Memory B cell (primary cell): Measurements from ENCODE around the gene SYNE3.
A peak's percentile ranks its signal among the peaks of the same experiment; 100 is the strongest.
"Not testable (repeated sequence)": the region's sequence is repeated elsewhere in the genome, so short reads cannot be mapped to it uniquely, and the experiment has no call there.

Experiments used
- ATAC-seq: fragments of 150-1000 bp; cut with Tn5 transposase; 2 replicates; pipeline ENCODE4 v1.10.0; 2021; ENCODE audit warnings: low read depth, mild to moderate bottlenecking, moderate library complexity
- DNase-seq, 2 donors: peaks; one replicate each; pipeline ENCODE4 v3.0.0; 2022; ENCODE audit warnings: low spot score in 2 of 2
- H3K27ac Mint-ChIP-seq: one replicate; pipeline ENCODE4 v1.8.0; 2022; ENCODE audit warnings: mild to moderate bottlenecking, moderate library complexity, mixed read lengths
- H3K27me3 Mint-ChIP-seq: one replicate; pipeline ENCODE4 v1.8.0; 2022; ENCODE audit warnings: mixed read lengths
- H3K36me3 Mint-ChIP-seq: one replicate; pipeline ENCODE4 v1.8.0; 2022; ENCODE audit warnings: mild to moderate bottlenecking, mixed read lengths
- H3K4me1 Mint-ChIP-seq: one replicate; pipeline ENCODE4 v1.8.0; 2022; ENCODE audit warnings: mixed read lengths
- H3K4me3 Mint-ChIP-seq: one replicate; pipeline ENCODE4 v1.8.0; 2022; ENCODE audit warnings: mild to moderate bottlenecking, moderate library complexity, mixed read lengths
- H3K9me3 Mint-ChIP-seq: one replicate; pipeline ENCODE4 v1.8.0; 2022; ENCODE audit warnings: mixed read lengths

Gene SYNE3

GRCh38 chr14:95510804-95511203 is 5.6 kb downstream of the SYNE3 start:
- ATAC-seq (no peak), DNase-seq (no peak)
- H3K4me1 Mint-ChIP-seq: peaks cover 49% of the 10 kb centered on the region
- H3K36me3 Mint-ChIP-seq: peaks cover 22% of the 10 kb centered on the region
- H3K9me3 Mint-ChIP-seq: no peaks in the 10 kb centered on the region
- H3K27me3 Mint-ChIP-seq: no peaks in the 10 kb centered on the region
- H3K4me3 Mint-ChIP-seq: no peak overlapping the region
- H3K27ac Mint-ChIP-seq: peak overlapping the region; percentile 20

DNA sequence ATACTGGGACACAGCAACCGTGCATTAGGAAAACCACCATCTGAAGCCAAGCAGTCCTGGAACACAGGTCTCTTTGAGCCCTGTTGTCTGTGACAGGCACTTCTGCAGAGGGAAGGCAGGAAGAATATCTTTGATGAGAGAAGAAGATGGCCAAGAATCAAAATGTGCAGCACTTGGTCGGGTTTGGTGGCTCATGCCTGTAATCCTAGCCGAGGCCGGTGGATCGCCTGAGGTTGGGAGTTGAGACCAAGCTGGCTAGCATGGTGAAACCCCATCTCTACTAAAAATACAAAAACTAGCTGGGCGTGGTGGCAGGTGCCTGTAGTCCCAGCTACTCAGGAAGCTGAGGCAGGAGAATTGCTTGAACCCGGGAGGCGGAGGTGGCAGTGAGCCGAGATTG is 6.1 kb downstream of the SYNE3 start:
- not testable (repeated sequence) for H3K4me3 Mint-ChIP-seq, H3K27ac Mint-ChIP-seq, H3K9me3 Mint-ChIP-seq, DNase-seq, H3K27me3 Mint-ChIP-seq, ATAC-seq
- Mint-ChIP-seq H3K4me1 (peaks cover 52% of the 10 kb centered on the region), H3K36me3 (peaks cover 24% of the 10 kb centered on the region)

- Mint-ChIP-seq H3K4me1 (peaks cover 56% of the 10 kb centered on the region), H3K36me3 (peaks cover 26% of the 10 kb centered on the region), H3K4me3 (no peak overlapping the region), H3K9me3 (no peaks in the 10 kb centered on the region), H3K27me3 (no peaks in the 10 kb centered on the region), H3K27ac (peak overlapping the region; percentile 62)
- ATAC-seq: no peak
- DNase-seq: no peak
These were observed 7.0 kb downstream of the SYNE3 start for GRCh38 chr14:95509495-95509894.

DNA sequence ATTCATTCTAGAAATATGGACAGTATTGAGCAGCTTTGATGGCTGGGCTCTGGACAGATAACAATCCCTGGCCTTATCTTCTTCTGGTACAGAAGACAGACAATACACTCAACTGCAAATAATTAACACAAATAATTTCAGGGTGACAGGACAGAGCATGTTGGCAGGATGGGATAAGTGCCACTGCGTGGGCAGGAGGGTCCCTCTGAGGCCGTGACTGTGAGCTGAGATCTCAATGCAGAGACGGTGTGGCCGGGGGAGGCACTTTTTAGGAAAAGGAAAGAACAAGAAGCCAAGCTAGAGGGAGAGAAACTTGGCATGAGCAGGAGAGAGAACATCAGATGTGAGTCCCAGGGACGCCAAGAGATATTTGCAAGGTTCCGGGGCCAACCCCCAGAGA is 8.1 kb downstream of the SYNE3 start:
- peak overlapping the region; percentile 19 for H3K27ac Mint-ChIP-seq
- DNase-seq: no peak
- no peaks in the 10 kb centered on the region for H3K9me3 Mint-ChIP-seq
- H3K36me3 Mint-ChIP-seq: peaks cover 27% of the 10 kb centered on the region
- no peak overlapping the region for H3K4me3 Mint-ChIP-seq
- no peak for ATAC-seq
- H3K4me1 Mint-ChIP-seq: peaks cover 59% of the 10 kb centered on the region
- no peaks in the 10 kb centered on the region for H3K27me3 Mint-ChIP-seq

GRCh38 chr14:95507701-95508103 is 8.7 kb downstream of the SYNE3 start:
- DNase-seq (no peak), ATAC-seq (no peak)
- Mint-ChIP-seq H3K9me3 (no peaks in the 10 kb centered on the region), H3K4me3 (no peak overlapping the region), H3K36me3 (peaks cover 24% of the 10 kb centered on the region), H3K4me1 (peaks cover 58% of the 10 kb centered on the region), H3K27ac (no peak overlapping the region), H3K27me3 (no peaks in the 10 kb centered on the region)

DNA sequence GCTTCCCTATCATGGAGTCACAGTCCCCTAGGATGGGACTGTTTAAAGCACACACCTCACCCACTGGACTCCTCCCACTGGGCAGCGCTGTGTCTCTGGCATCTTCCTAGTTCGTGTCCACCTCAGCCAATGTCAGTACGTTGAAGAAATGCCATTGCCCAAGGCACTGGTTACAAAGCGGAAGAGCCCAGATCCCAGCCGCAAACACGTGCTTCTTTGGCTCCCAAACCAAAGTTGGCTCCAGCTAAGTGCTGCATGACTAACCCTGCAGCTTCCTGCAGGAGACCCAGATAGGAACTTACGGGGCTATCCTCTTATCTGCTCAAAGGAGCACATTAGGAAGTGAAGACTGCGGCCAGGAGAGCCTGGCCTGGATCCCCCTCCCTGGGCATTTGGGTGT is 9.3 kb downstream of the SYNE3 start:
- Mint-ChIP-seq H3K4me1 (peaks cover 63% of the 10 kb centered on the region), H3K4me3 (no peak overlapping the region)
- no peak for ATAC-seq

DNA sequence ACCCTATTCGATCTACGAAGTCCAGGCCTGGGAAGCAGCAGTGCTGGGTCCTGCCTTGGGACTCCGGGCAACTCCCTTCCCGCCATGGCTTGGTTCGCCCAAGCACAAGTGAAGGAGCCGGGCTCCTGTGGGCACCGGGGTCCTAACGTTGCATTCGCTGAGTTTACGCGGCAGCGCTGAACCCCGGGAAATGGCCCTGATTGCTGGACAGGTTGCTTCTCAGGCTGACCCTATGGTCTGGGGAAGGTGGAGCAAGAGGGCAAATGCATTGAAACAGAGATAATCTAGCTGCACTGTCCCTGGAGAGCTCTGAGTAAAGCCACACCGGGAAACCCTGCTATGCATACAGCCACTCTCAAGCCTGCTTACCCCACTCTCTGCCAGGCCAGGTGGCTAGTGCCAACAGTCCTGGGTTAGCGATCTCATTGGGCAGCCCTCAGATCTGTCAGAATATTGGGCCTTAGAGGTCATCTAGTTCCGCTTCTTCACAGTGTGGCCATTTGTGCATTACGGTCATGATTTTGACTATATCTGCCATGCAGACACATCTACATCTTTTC is 11.3 kb downstream of the SYNE3 start:
- DNase-seq: no peak
- Mint-ChIP-seq H3K27me3 (no peaks in the 10 kb centered on the region), H3K36me3 (peaks cover 27% of the 10 kb centered on the region), H3K27ac (peak overlapping the region; percentile 65), H3K4me3 (peak overlapping the region; percentile 59), H3K9me3 (no peaks in the 10 kb centered on the region), H3K4me1 (peaks cover 67% of the 10 kb centered on the region)
- peak; percentile 41 for ATAC-seq

More for the DNA sequence above, 9.3 kb downstream of the SYNE3 start:
- no peak for DNase-seq
- Mint-ChIP-seq H3K27ac (no peak overlapping the region), H3K36me3 (peaks cover 25% of the 10 kb centered on the region), H3K27me3 (no peaks in the 10 kb centered on the region), H3K9me3 (no peaks in the 10 kb centered on the region)

- peak overlapping the region; percentile 52 for H3K4me3 Mint-ChIP-seq
- H3K4me1 Mint-ChIP-seq: peaks cover 65% of the 10 kb centered on the region
- H3K9me3 Mint-ChIP-seq: no peaks in the 10 kb centered on the region
- DNase-seq: no peak
- peak; percentile 24 for ATAC-seq
- peak overlapping the region; percentile 65 for H3K27ac Mint-ChIP-seq
- H3K36me3 Mint-ChIP-seq: peaks cover 22% of the 10 kb centered on the region
- no peaks in the 10 kb centered on the region for H3K27me3 Mint-ChIP-seq
These were observed 12.1 kb downstream of the SYNE3 start for GRCh38 chr14:95504135-95505029.

DNA sequence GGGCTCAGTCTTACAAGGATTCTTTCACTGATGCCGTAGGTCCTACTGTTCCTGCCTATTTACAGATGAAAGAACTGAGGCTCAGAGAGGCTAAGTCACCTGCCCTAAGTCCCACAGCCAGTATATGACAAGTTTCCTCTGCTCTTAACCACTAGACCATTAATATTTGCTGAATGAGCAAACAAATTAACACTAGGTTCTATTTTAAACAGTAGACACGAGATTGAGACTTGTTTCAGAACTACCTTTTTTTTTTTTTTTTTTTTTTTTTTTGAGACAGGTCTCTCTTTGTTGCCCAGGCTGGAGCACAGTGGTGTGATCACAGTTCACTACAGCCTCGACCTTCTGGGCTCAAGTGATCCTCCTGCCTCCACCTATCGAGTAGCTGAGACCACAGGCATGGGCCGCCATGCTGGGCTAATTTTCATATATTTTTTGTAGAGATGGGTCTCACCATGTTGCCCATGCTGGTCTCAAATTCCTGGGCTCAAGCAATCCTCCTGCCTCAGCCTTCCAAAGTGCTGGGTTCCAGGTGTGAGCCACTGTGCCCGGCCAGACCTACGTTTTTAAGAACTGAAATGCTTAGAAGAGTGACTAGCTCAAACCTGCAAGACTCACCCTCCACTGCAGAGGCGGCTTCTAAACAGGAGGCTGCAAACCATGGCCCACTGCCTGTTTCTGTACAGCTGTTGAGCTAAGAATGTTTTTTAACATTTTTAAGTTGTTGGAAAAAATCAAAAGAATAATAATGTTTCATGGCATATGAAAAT is 12.9 kb downstream of the SYNE3 start:
- peaks cover 22% of the 10 kb centered on the region for H3K36me3 Mint-ChIP-seq
- no peak overlapping the region for H3K4me3 Mint-ChIP-seq
- H3K4me1 Mint-ChIP-seq: peaks cover 68% of the 10 kb centered on the region
- peak; percentile 41 for ATAC-seq
- no peaks in the 10 kb centered on the region for H3K9me3 Mint-ChIP-seq
- no peak for DNase-seq
- H3K27me3 Mint-ChIP-seq: no peaks in the 10 kb centered on the region
- peak overlapping the region; percentile 75 for H3K27ac Mint-ChIP-seq

GRCh38 chr14:95502381-95502950 is 14.0 kb downstream of the SYNE3 start:
- H3K4me3 Mint-ChIP-seq: no peak overlapping the region
- H3K36me3 Mint-ChIP-seq: peaks cover 18% of the 10 kb centered on the region
- H3K9me3 Mint-ChIP-seq: no peaks in the 10 kb centered on the region
- H3K4me1 Mint-ChIP-seq: peaks cover 63% of the 10 kb centered on the region
- H3K27me3 Mint-ChIP-seq: no peaks in the 10 kb centered on the region
- peak overlapping the region; percentile 75 for H3K27ac Mint-ChIP-seq
- ATAC-seq: no peak
- DNase-seq: no peak

- no peaks in the 10 kb centered on the region for H3K9me3 Mint-ChIP-seq
- no peak for DNase-seq
- ATAC-seq: no peak
- peak overlapping the region; percentile 54 for H3K4me3 Mint-ChIP-seq
- no peaks in the 10 kb centered on the region for H3K27me3 Mint-ChIP-seq
- peaks cover 69% of the 10 kb centered on the region for H3K4me1 Mint-ChIP-seq
- H3K36me3 Mint-ChIP-seq: peaks cover 18% of the 10 kb centered on the region
- peak overlapping the region; percentile 54 for H3K27ac Mint-ChIP-seq
These were observed 15.6 kb downstream of the SYNE3 start for GRCh38 chr14:95500772-95501401.

GRCh38 chr14:95500201-95500681 is 16.2 kb downstream of the SYNE3 start:
- Mint-ChIP-seq H3K4me3 (no peak overlapping the region), H3K27ac (peak overlapping the region; percentile 54), H3K4me1 (peaks cover 70% of the 10 kb centered on the region), H3K9me3 (no peaks in the 10 kb centered on the region), H3K27me3 (no peaks in the 10 kb centered on the region), H3K36me3 (peaks cover 14% of the 10 kb centered on the region)
- DNase-seq (no peak), ATAC-seq (no peak)

GRCh38 chr14:95499354-95499750 is 17.1 kb downstream of the SYNE3 start:
- ATAC-seq (no peak), DNase-seq (no peak)
- H3K27me3 Mint-ChIP-seq: no peaks in the 10 kb centered on the region
- H3K4me3 Mint-ChIP-seq: peak overlapping the region; percentile 18
- H3K36me3 Mint-ChIP-seq: peaks cover 14% of the 10 kb centered on the region
- no peak overlapping the region for H3K27ac Mint-ChIP-seq
- no peaks in the 10 kb centered on the region for H3K9me3 Mint-ChIP-seq
- peaks cover 68% of the 10 kb centered on the region for H3K4me1 Mint-ChIP-seq
